Muscle layer of duodenum (tissue), 2 donors: ENCODE results near the gene ERGIC3.
"Not testable (repeated sequence)": the region's sequence is repeated elsewhere in the genome, so short reads cannot be mapped to it uniquely, and the experiment has no call there.

Experiments
- H3K27ac ChIP-seq: one replicate; pipeline ENCODE4 v1.7.0; 2013; ENCODE audit warnings: mild to moderate bottlenecking, low read length
- H3K27me3 ChIP-seq: one replicate; pipeline ENCODE4 v1.7.0; 2013; ENCODE audit warnings: low read depth, mild to moderate bottlenecking, control low read depth, low read length
- H3K36me3 ChIP-seq, 2 donors: one replicate each; pipeline ENCODE4 v1.7.0; 2013; ENCODE audit warnings: low read length in 2 of 2, control low read depth in 1 of 2, mild to moderate bottlenecking in 1 of 2; ENCODE audit not compliant: insufficient read depth in 2 of 2, control insufficient read depth in 1 of 2
- H3K4me1 ChIP-seq, 2 donors: one replicate each; pipeline ENCODE4 v1.7.0; 2013; ENCODE audit warnings: low read length in 2 of 2, mild to moderate bottlenecking in 2 of 2, control low read depth in 1 of 2, moderate library complexity in 1 of 2; ENCODE audit not compliant: insufficient read depth in 2 of 2, control insufficient read depth in 1 of 2
- H3K4me3 ChIP-seq, 2 donors: one replicate each; pipeline ENCODE4 v1.7.0; 2013; ENCODE audit warnings: low read length in 2 of 2, low read depth in 1 of 2, mild to moderate bottlenecking in 1 of 2
- H3K9me3 ChIP-seq, 2 donors: one replicate each; pipeline ENCODE4 v1.7.0; 2013; ENCODE audit warnings: low read length in 2 of 2, control low read depth in 1 of 2, mild to moderate bottlenecking in 1 of 2; ENCODE audit not compliant: control insufficient read depth in 1 of 2
- donor health status: healthy.

The ERGIC3 gene

GRCh38 chr20:35506872-35507638 is 34.8 kb upstream of the ERGIC3 start:
- H3K4me1 ChIP-seq = peaks cover 0 to 19% of the 10 kb centered on the region in 2 donors
- no peak overlapping the region for H3K27ac ChIP-seq
- peaks cover 47 to 74% of the 10 kb centered on the region in 2 donors for H3K36me3 ChIP-seq
- no peaks in the 10 kb centered on the region for H3K9me3 ChIP-seq
- H3K27me3 ChIP-seq = no peaks in the 10 kb centered on the region
- H3K4me3 ChIP-seq = no peak overlapping the region

- Histone ChIP-seq H3K27ac (no peak overlapping the region), H3K9me3 (no peaks in the 10 kb centered on the region), H3K4me3 (no peak overlapping the region), H3K36me3 (peaks cover 42 to 62% of the 10 kb centered on the region in 2 donors), H3K4me1 (peaks cover 0 to 13% of the 10 kb centered on the region in 2 donors), H3K27me3 (no peaks in the 10 kb centered on the region)
Measured at GRCh38 chr20:35508493-35509218, 33.2 kb upstream of the ERGIC3 start.

- no peak overlapping the region for H3K27ac ChIP-seq
- H3K36me3 ChIP-seq = peaks cover 39 to 66% of the 10 kb centered on the region in 2 donors
Measured at GRCh38 chr20:35510951-35511735, 30.7 kb upstream of the ERGIC3 start.

GRCh38 chr20:35511814-35512420 is 30.0 kb upstream of the ERGIC3 start:
- H3K36me3 ChIP-seq = peaks cover 39 to 63% of the 10 kb centered on the region in 2 donors
- H3K4me1 ChIP-seq = no peaks in the 10 kb centered on the region
- H3K27ac ChIP-seq = no peak overlapping the region
- H3K4me3 ChIP-seq = no peak overlapping the region
- no peaks in the 10 kb centered on the region for H3K27me3 ChIP-seq
- no peaks in the 10 kb centered on the region for H3K9me3 ChIP-seq

More at GRCh38 chr20:35510951-35511735, 30.7 kb upstream of the ERGIC3 start:
- no peaks in the 10 kb centered on the region for H3K27me3 ChIP-seq
- H3K4me1 ChIP-seq = no peaks in the 10 kb centered on the region
- H3K4me3 ChIP-seq = no peak overlapping the region
- H3K9me3 ChIP-seq = no peaks in the 10 kb centered on the region

GRCh38 chr20:35514371-35514932 is 27.4 kb upstream of the ERGIC3 start:
- Histone ChIP-seq H3K9me3 (no peaks in the 10 kb centered on the region), H3K27me3 (no peaks in the 10 kb centered on the region), H3K4me1 (no peaks in the 10 kb centered on the region), H3K27ac (no peak overlapping the region), H3K4me3 (no peak overlapping the region), H3K36me3 (peaks cover 33 to 42% of the 10 kb centered on the region in 2 donors)

GRCh38 chr20:35515341-35515740 is 26.5 kb upstream of the ERGIC3 start:
- Histone ChIP-seq H3K27ac (no peak overlapping the region), H3K9me3 (no peaks in the 10 kb centered on the region), H3K27me3 (no peaks in the 10 kb centered on the region), H3K36me3 (peaks cover 27 to 33% of the 10 kb centered on the region in 2 donors), H3K4me3 (no peak overlapping the region), H3K4me1 (no peaks in the 10 kb centered on the region)

- peaks cover 24 to 29% of the 10 kb centered on the region in 2 donors for H3K36me3 ChIP-seq
- no peaks in the 10 kb centered on the region for H3K27me3 ChIP-seq
- no peaks in the 10 kb centered on the region for H3K9me3 ChIP-seq
- H3K27ac ChIP-seq = no peak overlapping the region
- H3K4me3 ChIP-seq = no peak overlapping the region
- no peaks in the 10 kb centered on the region for H3K4me1 ChIP-seq
Measured at GRCh38 chr20:35515949-35516645, 25.8 kb upstream of the ERGIC3 start.

- no peaks in the 10 kb centered on the region for H3K27me3 ChIP-seq
- no peaks in the 10 kb centered on the region for H3K9me3 ChIP-seq
- H3K36me3 ChIP-seq = peaks cover 14 to 19% of the 10 kb centered on the region in 2 donors
- no peak overlapping the region for H3K27ac ChIP-seq
- H3K4me1 ChIP-seq = no peaks in the 10 kb centered on the region
- H3K4me3 ChIP-seq = no peak overlapping the region
Measured at GRCh38 chr20:35517125-35517524, 24.8 kb upstream of the ERGIC3 start.

- H3K4me3 ChIP-seq, H3K27ac ChIP-seq, H3K9me3 ChIP-seq, H3K27me3 ChIP-seq, H3K4me1 ChIP-seq: not testable (repeated sequence)
- H3K36me3 ChIP-seq = peaks cover 11 to 16% of the 10 kb centered on the region in 2 donors
Measured at GRCh38 chr20:35517767-35518166, 24.1 kb upstream of the ERGIC3 start.

- Histone ChIP-seq H3K27ac (no peak overlapping the region), H3K27me3 (no peaks in the 10 kb centered on the region), H3K36me3 (peaks cover 8 to 12% of the 10 kb centered on the region in 2 donors), H3K4me3 (no peak overlapping the region), H3K4me1 (no peaks in the 10 kb centered on the region), H3K9me3 (no peaks in the 10 kb centered on the region)
Measured at GRCh38 chr20:35518955-35519354, 22.9 kb upstream of the ERGIC3 start.
